Retina (tissue), 1 donor: ENCODE results near the gene MYL5.
"Not testable (repeated sequence)": the region's sequence is repeated elsewhere in the genome, so short reads cannot be mapped to it uniquely, and the experiment has no call there.

Source experiments
- DNase-seq: peaks from one replicate; pipeline ENCODE4 v3.0.0-alpha.2; 2016

MYL5 gene

GRCh38 chr4:657834-658667 is 16.3 kb upstream of the MYL5 start:
- DNase-seq = no peak

- DNase-seq = no peak
Observed at GRCh38 chr4:658681-659667, 15.4 kb upstream of the MYL5 start.

GRCh38 chr4:659851-660250 is 14.5 kb upstream of the MYL5 start:
- DNase-seq = no peak

- no peak for DNase-seq
Observed at GRCh38 chr4:660401-660800, 13.9 kb upstream of the MYL5 start.

GRCh38 chr4:661231-661630 is 13.1 kb upstream of the MYL5 start:
- no peak for DNase-seq

GRCh38 chr4:661881-662761 is 12.2 kb upstream of the MYL5 start:
- no peak for DNase-seq

- DNase-seq = no peak
Observed at GRCh38 chr4:663046-663437, 11.3 kb upstream of the MYL5 start.

- DNase-seq = peak; percentile 83
Observed at GRCh38 chr4:663438-664428, 10.6 kb upstream of the MYL5 start.

- peak; percentile 1 for DNase-seq
Observed at GRCh38 chr4:664713-665231, 9.6 kb upstream of the MYL5 start.

- DNase-seq = no peak
Observed at GRCh38 chr4:665381-665750, 9.0 kb upstream of the MYL5 start.

GRCh38 chr4:665751-666435 is 8.4 kb upstream of the MYL5 start:
- no peak for DNase-seq

- no peak for DNase-seq
Observed at GRCh38 chr4:666436-666810, 7.9 kb upstream of the MYL5 start.

- DNase-seq = no peak
Observed at GRCh38 chr4:666822-667544, 7.4 kb upstream of the MYL5 start.

- no peak for DNase-seq
Observed at GRCh38 chr4:667545-667925, 6.8 kb upstream of the MYL5 start.

- DNase-seq = not testable (repeated sequence)
Observed at GRCh38 chr4:668219-668618, 6.1 kb upstream of the MYL5 start.

- DNase-seq = not testable (repeated sequence)
Observed at GRCh38 chr4:669806-670559, 4.4 kb upstream of the MYL5 start.

GRCh38 chr4:671769-672168 is 2.6 kb upstream of the MYL5 start:
- no peak for DNase-seq

GRCh38 chr4:673349-674091 is 822 bp upstream of the MYL5 start:
- DNase-seq = no peak
